Adrenal gland (tissue), 12 donors: ENCODE results near the gene HJURP. TPM values are rescaled to one million over a fixed set of nuclear protein-coding genes. Genes with fewer than 3 reads are reported as not detected.

ENCODE experiments used
- DNase-seq, 7 donors: peaks; one replicate each; pipeline ENCODE4 v3.0.0-alpha.2; 2019 to 2020
- H3K27ac ChIP-seq, 5 donors: fragments of 200-600 bp; sonication (generic) in 4 of 5; 1 replicate in 3 of 5; 2 replicates in 2 of 5; pipeline versions ENCODE4 v1.5.1 to v1.8.0; 2016 to 2020; ENCODE audit warnings: mild to moderate bottlenecking in 1 of 5
- H3K27me3 ChIP-seq: fragments of 200-600 bp; 2 replicates; pipeline ENCODE4 v1.8.0; 2021
- H3K36me3 ChIP-seq, 2 donors: fragments of 200-600 bp; replicated peaks in 1 of 2; 1 replicate in 1 of 2; 2 replicates in 1 of 2; pipeline versions ENCODE4 v1.5.1 to v1.8.0; 2018 to 2022
- H3K4me1 ChIP-seq, 2 donors: fragments of 200-600 bp; replicated peaks in 1 of 2; 1 replicate in 1 of 2; 2 replicates in 1 of 2; pipeline versions ENCODE4 v1.5.1 to v1.8.0; 2018 to 2021
- H3K4me3 ChIP-seq, 4 donors: fragments of 200-600 bp; sonication (generic) in 3 of 4; one replicate each; pipeline ENCODE4 v1.5.1; 2016 to 2018
- H3K9me3 ChIP-seq, 3 donors: fragments of 200-600 bp; sonication (generic) in 1 of 3; replicated peaks in 1 of 3; 1 replicate in 2 of 3; 2 replicates in 1 of 3; pipeline versions ENCODE4 v1.5.1 to v1.8.0; 2016 to 2021
- CTCF ChIP-seq, 6 experiments: fragments of 450-650 bp in 4 of 6; fragments of 200-600 bp in 2 of 6; sonication (generic) in 1 of 6; IDR thresholded peaks; 1 replicate in 5 of 6; 2 replicates in 1 of 6; pipeline versions ENCODE4 v1.5.1 to v1.8.0; 2016 to 2021; ENCODE audit warnings: antibody characterized with exemption in 6 of 6, mild to moderate bottlenecking in 2 of 6, moderate library complexity in 1 of 6
- POLR2A ChIP-seq, 2 donors: fragments of 450-650 bp; IDR thresholded peaks; one replicate each; pipeline ENCODE4 v1.6.1; 2017; ENCODE audit warnings: antibody characterized with exemption in 2 of 2, mild to moderate bottlenecking in 2 of 2, moderate library complexity in 1 of 2
- WGBS, 4 donors: extraction: QIAGEN DNeasy Blood & Tissue Kit in 2 of 4; methylation state at CpG; one replicate each; pipeline versions ENCODE4 v1.1.5 to v1.1.7; 2013 to 2017; 5-methylcytosine and 5-hydroxymethylcytosine counted together
- intact Hi-C, 2 donors: fragments of 100-400 bp; cut with DNase I; formaldehyde crosslinking; loops; one replicate each; pipeline versions ENCODE4 v1.14.1 to v1.15.0; 2022 to 2023
- polyA plus RNA-seq, 3 donors: library from polyadenylated mRNA; stranded (reverse); fragments of 200-250 nt in 2 of 3; fragments of 350-450 nt in 1 of 3; fragmentation: Illumina TruSeq in 1 of 3; extraction: RNeasy Lipid Tissue Mini Kit (QIAGEN cat#74804) in 1 of 3; gene quantifications; one replicate each; pipeline ENCODE4 v1.2.3, GENCODE V29; 2013 to 2014
- total RNA-seq, 9 donors: library from RNA; depleted of rRNA in 4 of 9; stranded (reverse); fragments of >200 nt in 4 of 9; fragments of 120-200 nt in 1 of 9; fragmentation: NEBNext Ultra II Directional in 1 of 9; extraction: Animal tissue kit (Norgen Biotek cat#: 25700) in 1 of 9; gene quantifications; one replicate each; pipeline versions ENCODE4 v1.1.0 to v1.2.4, GENCODE V29; 2013 to 2023
- donor health status: healthy with polysubstance abuse.
- donor health status: Bipolar disorder and iron deficiency.
- donor health status: DM: yes; HTN: yes; CAD: no.
- donor health status: DM: no; HTN: no; CAD: no.
- donor health status: DM: no; HTN: no; CAD: no.
- donor health status: DM: yes; HTN: yes; CAD: no.

The HJURP gene
- total and polyA plus RNA-seq, 12 donors: 0.28 to 7.5 (median 1.6) TPM

- H3K27ac ChIP-seq: no peak overlapping the region
- no peak for DNase-seq
- H3K4me1 ChIP-seq: no peaks in the 10 kb centered on the region
- no peak overlapping the region for H3K4me3 ChIP-seq
- 94 to 99% (median 97%) methylated on average over 11 of the region's 11 CpGs for WGBS, 4 donors
- intact Hi-C loops: no loop called here
- H3K27me3 ChIP-seq: no peaks in the 10 kb centered on the region
- H3K36me3 ChIP-seq: no peaks in the 10 kb centered on the region
- H3K9me3 ChIP-seq: peaks cover 0 to 10% (median 0%) of the 10 kb centered on the region in 3 donors
- TF ChIP-seq CTCF (IDR thresholded peaks at IDR 0.05) (no peak), POLR2A (IDR thresholded peaks at IDR 0.05) (no peak)
Observed at GRCh38 chr2:233866479-233866878, 12.1 kb upstream of the HJURP start.

- H3K36me3 ChIP-seq: no peaks in the 10 kb centered on the region
Observed at GRCh38 chr2:233865838-233866237, 11.5 kb upstream of the HJURP start.

GRCh38 chr2:233862261-233862768, 8.0 kb upstream of the HJURP start:
- Histone ChIP-seq H3K4me3 (no peak overlapping the region), H3K4me1 (no peaks in the 10 kb centered on the region), H3K9me3 (no peaks in the 10 kb centered on the region), H3K36me3 (no peaks in the 10 kb centered on the region), H3K27me3 (no peaks in the 10 kb centered on the region), H3K27ac (no peak overlapping the region)
- no peak for TF ChIP-seq POLR2A (IDR thresholded peaks at IDR 0.05)
- TF ChIP-seq CTCF (IDR thresholded peaks at IDR 0.05): no peak
- DNase-seq: no peak
- WGBS, 4 donors: 66 to 70% (median 69%) methylated on average over 4 of the region's 4 CpGs
- intact Hi-C loops: no loop called here

More at GRCh38 chr2:233865838-233866237, 11.5 kb upstream of the HJURP start:
- H3K4me3 ChIP-seq: no peak overlapping the region
- no peaks in the 10 kb centered on the region for H3K4me1 ChIP-seq
- H3K27me3 ChIP-seq: no peaks in the 10 kb centered on the region
- H3K27ac ChIP-seq: no peak overlapping the region
- intact Hi-C loops: no loop called here
- H3K9me3 ChIP-seq: peaks cover 0 to 10% (median 0%) of the 10 kb centered on the region in 3 donors
- TF ChIP-seq POLR2A (IDR thresholded peaks at IDR 0.05): no peak
- TF ChIP-seq CTCF (IDR thresholded peaks at IDR 0.05): no peak
- 92 to 97% (median 96%) methylated on average over 3 of the region's 3 CpGs for WGBS, 4 donors
- DNase-seq: no peak

GRCh38 chr2:233858331-233858730, 4.0 kb upstream of the HJURP start:
- WGBS, 4 donors: 85 to 93% (median 86%) methylated on average over 4 of the region's 4 CpGs
- H3K9me3 ChIP-seq: no peaks in the 10 kb centered on the region
- no peaks in the 10 kb centered on the region for H3K27me3 ChIP-seq
- no peak overlapping the region for H3K4me3 ChIP-seq
- DNase-seq: no peak
- no peaks in the 10 kb centered on the region for H3K36me3 ChIP-seq
- TF ChIP-seq POLR2A (IDR thresholded peaks at IDR 0.05) (no peak), CTCF (IDR thresholded peaks at IDR 0.05) (no peak)
- no peak overlapping the region for H3K27ac ChIP-seq
- peaks cover 0 to 9% of the 10 kb centered on the region in 2 donors for H3K4me1 ChIP-seq
- intact Hi-C loops: no loop called here
